GM19023 (cell line): ENCODE results near the gene DIS3L2.

Experiments used
- ATAC-seq: cut with Tn5 transposase; IDR thresholded peaks from one replicate; pipeline ENCODE4 v1.9.1; 2021; ENCODE audit warnings: mild to moderate bottlenecking, moderate library complexity; ENCODE audit not compliant: unreplicated experiment

Gene DIS3L2

GRCh38 chr2:232219496-232219870 lies 258.0 kb downstream of the DIS3L2 start:
- no peak for ATAC-seq

- ATAC-seq, result no peak
Measured at GRCh38 chr2:232219932-232220331, 258.4 kb downstream of the DIS3L2 start.

- no peak for ATAC-seq
Measured at GRCh38 chr2:232225429-232225828, 263.9 kb downstream of the DIS3L2 start.

DNA sequence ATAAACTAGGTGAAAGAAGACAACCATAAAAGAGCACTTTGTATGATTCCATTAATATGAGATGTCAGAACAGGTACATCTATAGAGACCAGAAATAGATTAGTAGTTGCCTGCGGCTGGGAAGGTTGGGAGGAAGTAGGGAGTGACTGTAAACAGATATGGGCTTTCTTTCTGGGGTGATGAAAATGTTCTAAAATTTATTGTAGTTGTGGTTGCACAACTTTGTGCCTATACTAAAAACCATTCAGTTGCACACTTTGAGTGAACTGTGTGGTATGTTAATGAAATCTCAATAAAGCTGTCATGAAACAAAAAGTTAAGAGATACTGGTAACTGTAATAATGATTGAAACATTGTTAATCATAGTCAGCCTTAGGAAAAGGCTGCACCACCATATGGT lies 264.4 kb downstream of the DIS3L2 start:
- no peak for ATAC-seq

DNA sequence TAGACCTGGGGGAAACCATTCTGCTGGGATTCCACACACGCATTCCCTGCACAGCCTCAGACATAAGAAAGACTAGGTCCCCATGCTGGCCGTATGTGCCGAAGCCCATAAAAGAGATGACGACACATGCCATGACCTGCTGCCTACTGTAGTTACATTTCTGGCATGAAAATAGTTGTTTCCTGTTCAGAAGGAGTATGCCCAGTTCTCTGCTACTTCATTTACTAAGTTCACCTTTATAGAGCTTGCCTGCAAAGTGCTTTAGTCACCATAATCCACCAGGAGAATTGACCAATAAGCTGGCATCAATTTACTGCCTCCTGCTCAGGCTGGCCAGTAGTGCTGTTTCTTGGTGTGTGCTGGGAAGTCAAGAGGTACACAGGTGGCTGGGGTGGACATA lies 266.8 kb downstream of the DIS3L2 start:
- no peak for ATAC-seq

- no peak for ATAC-seq
Measured at GRCh38 chr2:232228971-232229894, 267.7 kb downstream of the DIS3L2 start.

- no peak for ATAC-seq
Measured at GRCh38 chr2:232229911-232230310, 268.4 kb downstream of the DIS3L2 start.

DNA sequence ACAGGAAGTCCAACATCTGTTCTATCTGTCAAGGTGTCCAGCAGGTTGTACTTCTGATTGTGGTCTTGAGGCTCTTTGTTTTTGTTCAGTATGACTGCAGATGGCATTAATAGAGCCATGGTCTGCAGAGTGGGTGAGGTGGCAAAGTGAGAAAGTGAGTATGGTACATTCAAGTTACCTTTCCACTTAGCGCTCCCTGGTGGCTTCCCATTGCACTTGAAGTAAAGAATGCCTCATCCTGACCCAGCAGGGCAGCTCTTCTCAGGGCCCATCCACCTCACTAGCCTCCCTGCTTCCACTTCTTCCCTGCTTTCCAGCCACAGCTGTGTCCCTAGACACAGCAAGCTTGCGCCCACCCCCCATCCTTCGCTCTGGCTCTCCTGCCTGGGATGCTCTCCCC lies 269.0 kb downstream of the DIS3L2 start:
- no peak for ATAC-seq

DNA sequence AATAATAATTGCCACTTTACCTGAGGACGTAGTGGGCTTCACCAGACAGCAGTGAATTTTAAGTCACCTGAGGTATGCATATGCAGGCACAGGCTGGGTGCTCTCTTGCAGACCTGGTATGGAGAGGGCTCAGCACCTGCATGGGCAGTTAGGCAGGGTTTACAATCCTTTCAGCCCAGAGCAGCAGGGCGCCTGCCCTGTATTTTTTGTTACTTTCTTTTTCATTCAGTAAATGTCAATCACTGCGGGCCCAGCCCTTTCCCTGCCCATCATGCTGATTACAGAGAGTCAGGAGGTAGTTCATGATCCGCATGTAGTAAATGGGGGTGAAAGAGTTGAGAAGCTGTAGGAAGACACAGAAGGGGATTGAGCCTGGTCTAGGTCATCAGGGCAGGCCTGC lies 270.0 kb downstream of the DIS3L2 start:
- no peak for ATAC-seq

DNA sequence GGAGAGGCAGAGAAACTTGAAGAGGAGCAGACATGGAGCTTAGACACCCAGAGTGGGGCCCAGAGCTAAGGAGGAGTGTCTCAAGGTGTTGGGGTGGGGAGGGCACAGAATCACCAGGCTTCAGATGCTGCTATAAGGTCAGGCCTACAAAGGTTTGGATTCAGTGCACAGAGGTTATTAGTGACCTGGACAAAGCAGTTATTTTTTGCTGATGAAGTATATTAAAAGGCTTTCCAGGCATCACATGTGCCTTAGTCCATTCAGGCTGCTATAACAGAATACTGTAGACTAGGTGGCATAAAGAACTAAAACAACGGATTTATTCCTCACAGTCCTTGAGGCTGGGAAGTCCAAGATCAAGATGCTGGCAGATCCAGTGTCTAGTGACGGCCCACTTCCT lies 271.4 kb downstream of the DIS3L2 start:
- no peak for ATAC-seq

GRCh38 chr2:232234922-232235615 lies 273.6 kb downstream of the DIS3L2 start:
- ATAC-seq, result no peak

DNA sequence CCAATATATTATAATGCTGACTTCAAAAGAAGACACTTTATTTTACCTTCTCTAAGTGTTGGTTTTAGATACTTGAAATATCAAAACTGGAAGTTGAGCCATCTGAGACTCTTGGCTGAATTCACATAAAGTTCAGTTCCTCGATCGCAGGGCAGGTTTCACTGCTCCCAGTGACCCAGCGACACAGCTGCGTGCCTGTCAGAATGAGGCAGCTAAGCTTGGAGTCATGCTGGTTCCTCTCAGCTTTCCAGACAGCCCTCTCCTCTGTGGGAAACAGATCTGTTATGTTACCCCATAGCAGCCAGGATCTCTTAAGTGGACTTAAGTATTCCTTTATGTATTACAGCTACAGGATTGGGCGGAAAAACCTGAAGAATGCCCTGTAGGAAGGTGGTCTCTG lies 274.2 kb downstream of the DIS3L2 start:
- no peak for ATAC-seq

DNA sequence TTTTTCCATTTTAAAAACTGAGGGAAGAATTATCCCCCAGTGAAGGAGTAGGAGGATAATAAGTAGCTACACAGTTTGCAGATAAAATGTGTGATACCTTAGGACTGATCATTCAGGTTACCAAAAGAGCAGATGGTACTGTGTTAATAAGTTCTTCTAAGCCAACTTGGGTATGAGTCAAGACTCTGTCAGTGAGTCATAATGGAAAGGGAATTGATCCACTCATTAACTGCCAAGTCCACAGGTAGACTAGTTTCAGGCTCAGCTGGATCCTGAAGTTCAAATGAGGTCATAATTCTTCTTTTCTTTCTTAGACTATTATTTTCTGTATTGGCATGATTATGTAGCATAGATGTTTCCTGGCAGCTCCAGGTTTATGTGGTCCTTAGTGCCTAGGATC lies 274.7 kb downstream of the DIS3L2 start:
- peak; percentile 69 for ATAC-seq

DNA sequence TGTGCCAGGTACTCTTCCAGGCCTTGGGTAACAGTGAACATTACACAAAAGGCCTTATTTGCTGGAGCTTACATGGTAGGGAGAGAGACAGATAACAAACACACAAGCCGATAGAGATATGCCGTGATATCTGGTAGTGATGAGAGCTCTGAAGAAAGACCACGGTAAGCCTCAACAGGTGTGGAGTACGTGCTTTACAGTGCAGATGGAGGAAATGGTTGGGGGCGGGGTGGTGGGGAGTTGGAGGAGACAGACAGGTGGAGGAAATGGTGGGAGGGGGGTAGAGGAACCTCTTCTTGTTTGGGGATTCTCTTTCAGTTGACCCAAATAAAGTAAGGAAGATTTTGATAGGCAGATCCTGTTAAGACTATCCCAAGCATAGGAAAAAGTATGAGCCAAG lies 276.0 kb downstream of the DIS3L2 start:
- no peak for ATAC-seq

DNA sequence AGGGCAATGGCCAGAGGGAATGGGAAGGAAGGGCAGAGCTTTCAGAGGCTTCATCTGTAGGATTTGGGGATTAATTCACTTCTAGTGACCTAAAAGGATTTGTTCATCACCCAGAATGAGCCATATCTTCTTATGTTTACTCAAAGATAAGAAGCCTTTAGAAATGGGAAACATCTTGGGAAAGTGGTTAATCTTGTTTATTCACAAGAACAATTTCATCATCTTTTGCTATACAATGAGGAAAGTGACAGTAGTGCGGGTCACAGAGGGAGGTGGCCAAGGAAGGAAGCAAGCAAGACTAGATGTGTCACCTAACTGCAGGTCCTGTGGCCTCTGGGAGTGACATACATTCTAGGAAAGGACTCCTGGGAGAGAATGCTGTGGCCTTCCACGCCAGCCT lies 276.6 kb downstream of the DIS3L2 start:
- ATAC-seq, result no peak

DNA sequence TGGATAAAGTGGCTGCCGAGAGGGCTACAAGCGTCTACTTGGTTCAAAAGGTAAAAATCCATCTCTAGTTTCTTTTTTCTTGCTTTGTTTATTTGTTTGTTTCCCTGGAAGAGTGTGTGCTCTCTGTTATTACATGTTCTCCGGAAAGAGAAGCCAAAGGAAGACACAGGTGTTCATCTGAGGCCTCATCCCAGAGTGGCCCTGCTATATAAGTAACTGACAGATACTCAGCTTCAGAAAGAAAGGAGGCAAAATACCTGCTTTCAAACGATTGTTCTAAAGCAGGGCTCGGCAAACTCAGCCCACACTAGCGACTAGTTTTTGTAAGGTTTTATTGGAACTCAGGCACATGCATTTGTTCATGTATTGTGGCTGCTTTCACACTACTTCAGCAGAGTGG lies 277.1 kb downstream of the DIS3L2 start:
- ATAC-seq, result no peak

DNA sequence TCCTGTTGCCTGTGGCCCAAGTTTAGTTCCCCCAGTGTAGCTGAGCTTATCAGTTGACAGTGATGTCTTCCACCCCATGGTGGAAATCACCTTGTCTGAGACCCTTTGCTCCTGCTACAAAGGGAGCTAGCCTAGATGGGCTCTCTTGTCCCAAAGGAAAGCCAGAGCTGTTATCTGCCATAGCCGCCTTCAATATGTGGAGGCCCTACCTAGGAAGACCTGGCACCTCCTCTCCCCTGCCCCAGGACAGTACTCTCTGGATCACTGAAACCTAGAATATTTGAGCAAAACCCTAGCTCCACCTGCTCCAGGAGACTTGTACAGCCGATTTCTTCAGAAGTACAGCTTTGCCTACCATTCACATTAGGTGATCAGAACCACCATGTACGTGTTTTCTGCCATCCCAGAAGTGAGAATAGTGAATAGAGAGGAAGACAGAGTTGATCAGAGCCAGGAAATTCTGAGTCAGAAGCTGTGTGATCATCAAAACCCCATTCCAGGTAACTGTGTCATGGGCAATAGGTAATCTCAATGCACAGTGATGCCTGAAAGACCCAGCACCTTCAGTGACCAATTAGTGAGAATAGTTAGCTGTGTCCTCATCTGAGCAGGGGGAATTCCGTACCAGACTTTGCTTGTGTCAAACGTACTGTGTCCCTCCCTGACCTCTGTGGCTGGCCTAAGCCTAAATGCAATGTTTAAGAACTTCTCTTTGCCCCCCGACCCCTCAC lies 278.6 kb downstream of the DIS3L2 start:
- ATAC-seq, result no peak

- ATAC-seq, result no peak
Measured at GRCh38 chr2:232240906-232241305, 279.4 kb downstream of the DIS3L2 start.

- no peak for ATAC-seq
Measured at GRCh38 chr2:232242316-232242715, 280.8 kb downstream of the DIS3L2 start.

DNA sequence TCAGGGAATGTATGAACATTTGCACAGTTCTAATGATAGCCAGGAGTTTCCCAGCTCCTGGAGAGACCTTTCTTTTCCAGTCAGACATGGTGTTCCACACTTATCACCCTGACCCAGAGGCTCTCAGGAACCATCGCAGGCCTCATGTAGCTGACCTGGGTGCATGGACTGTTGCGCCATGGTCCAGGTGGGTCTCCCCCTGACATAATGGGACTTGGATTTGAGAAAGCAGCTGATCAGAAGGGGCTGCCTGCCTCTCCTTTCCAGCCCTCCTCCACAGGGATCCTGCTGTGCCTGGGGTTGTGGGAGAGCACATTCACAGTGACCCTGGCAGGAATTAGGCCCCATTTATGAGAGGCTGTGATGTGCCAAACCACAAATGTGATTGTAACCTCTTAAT lies 283.6 kb downstream of the DIS3L2 start:
- no peak for ATAC-seq

DNA sequence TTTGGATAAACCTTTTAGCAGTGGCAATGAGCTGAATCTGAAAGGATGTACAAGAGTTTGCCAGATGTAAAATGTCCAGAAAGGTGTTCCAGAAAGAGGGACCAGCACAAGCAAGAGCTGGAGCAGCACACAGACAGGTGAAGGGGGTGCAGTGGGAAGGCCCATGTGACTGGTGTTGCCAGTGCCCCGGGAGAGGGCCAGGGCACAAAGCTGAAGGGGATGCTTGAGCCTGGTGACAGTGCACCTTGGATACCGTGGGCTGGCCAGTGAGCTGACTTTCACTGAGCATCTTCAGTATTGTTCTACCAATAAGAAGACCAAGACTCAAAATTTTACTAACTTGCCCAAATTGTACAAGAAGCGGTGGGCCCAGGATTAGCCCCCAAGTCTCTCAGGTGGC lies 284.7 kb downstream of the DIS3L2 start:
- ATAC-seq, result no peak

GRCh38 chr2:232249096-232249495 lies 287.6 kb downstream of the DIS3L2 start:
- no peak for ATAC-seq
